A549 treated with RU486 at 1 μM for 4 hours (cell line): Measurements from ENCODE around the gene ROMO1. TPM values are rescaled to one million over a fixed set of nuclear protein-coding genes. Genes with fewer than 3 reads are reported as not detected.

Experiments
- total RNA-seq: library from RNA; stranded (reverse); fragments of 200-300 nt; extraction: Qiagen RNA extraction; gene quantifications from 5 replicates; pipeline ENCODE4 v1.2.3, GENCODE V29; 2022; ENCODE audit warnings: low read depth

ROMO1 gene
- total RNA-seq, result 307 to 374 TPM (median 332 TPM) in 5 replicates

DNA sequence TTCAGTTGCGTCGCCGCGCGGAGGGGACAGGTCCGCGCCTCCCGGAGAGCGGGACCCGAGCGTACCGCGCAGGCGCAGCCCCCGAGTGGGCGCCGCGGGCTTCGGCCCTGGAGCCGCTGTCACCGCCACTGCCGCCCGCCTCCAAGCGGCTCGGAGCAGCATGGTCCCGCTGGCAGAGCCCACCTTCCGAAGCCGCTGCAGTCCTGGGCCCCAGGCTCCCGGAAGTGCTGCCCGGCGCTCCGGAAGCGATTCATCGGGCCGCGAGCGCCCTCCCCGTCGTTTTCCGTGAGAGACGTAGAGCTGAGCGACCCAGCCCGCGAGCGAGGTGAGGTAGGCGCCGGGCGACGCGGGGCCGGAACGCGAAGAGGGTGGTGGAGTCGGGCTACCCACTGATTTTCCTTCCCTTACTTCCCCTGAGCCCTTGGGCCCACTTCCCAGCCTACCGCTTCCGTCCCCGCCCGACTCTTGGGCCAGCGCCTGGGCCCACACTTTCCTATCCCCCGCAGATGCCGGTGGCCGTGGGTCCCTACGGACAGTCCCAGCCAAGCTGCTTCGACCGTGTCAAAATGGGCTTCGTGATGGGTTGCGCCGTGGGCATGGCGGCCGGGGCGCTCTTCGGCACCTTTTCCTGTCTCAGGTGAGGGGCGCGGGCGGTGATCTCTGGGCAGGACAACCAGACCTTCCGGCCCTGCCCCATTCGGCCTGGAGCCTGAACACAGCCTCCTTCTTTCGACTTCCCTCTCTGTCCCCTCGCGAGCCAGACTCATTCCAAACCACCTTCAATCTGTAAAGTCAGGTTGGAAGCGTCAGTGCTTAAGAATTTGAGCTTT lies at the start of gene ROMO1, which contains the start of gene NFS1:
TSS of gene ROMO1 (plus strand) at position 279 of the 830 bp plus-strand sequence. CDS start at position 507, 228 bp downstream.
TSS of gene NFS1 (minus strand) at position 226 of the 830 bp plus-strand sequence. CDS start at position 162, 64 bp downstream.

DNA sequence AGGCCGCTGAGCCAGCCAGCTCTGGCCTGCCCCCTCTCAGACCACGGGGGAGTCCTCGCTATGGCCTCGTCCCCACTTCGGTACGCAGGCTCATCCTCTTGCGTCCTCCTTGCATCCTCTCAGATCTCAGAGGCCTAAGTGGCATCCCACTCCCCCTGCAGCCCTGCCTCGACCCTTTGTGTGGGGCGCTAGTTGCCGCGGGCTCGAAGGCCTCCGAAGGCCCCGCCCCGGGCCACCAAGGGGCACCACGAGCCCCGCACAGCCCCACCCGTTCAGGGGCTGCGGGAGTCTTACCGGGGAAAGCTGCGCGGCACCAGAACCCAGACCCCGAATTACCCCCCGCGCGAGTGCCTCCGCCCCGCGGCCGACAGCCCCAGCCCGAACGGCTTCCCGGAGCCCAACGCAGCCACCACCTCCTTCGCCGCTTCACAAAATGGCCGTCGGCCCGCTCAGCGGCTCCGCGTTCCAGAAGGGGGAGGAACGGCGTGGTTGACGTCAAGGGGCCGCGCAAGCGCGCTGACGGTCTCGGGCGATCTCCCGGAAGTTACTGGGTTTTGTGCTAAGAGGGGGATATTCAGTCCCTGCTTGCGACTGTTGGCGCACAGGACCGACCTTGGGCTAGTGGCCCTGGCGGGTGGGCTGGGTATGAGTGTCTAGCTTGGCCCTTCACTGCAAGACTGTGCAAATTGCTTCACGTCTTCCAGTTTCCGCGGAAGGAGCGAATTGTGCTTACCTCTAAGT lies 34.6 kb upstream of the ROMO1 start, which contains the start of the genes CPNE1 and RBM12:
TSS of gene CPNE1 (minus strand) at position 435 of the 741 bp plus-strand sequence. CDS start 31,977 bp downstream, outside the sequence.
TSS of gene RBM12 (minus strand) at position 435 of the 741 bp plus-strand sequence. CDS start 9,578 bp downstream, outside the sequence.

DNA sequence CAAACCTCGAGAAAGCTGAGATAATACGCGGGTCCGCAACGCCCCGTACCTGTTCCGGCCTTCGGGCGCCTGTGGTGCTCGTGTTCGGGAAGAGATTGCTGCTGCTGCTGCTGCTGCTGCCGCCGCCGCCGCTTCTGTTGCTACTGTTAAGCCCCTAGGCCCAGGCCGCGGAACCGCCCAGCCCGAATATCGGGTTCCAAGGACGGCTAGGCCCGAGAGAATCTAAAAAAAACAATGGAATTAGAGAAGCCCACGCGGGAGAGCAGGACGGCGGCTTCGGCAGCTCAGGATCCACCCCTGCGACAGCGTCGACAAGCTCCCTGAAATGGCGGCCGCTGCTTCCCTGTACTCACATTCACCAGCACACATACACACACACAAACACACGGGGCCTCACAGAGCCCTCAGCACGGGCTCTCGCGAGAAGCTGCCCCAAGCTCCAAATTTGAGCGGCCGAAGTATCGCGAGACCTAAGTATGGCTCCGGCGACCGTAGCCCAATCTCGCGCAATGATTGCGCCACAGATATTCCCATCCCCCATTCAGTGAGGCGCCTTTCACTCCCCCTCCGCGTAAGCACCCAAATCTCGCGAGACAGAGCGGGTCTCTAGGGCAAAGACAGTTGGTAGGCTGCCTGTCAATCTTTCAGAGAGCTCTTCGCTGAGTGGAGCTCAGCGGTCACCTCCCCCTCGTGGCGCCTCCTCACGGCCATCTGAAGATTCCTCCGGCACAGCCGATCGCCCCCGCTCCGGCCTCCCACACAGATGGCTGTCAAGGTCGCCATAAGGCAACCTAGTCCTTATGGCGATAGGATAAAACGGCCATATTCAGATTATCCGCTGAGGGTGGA lies 42.9 kb downstream of the ROMO1 start, which contains the start of gene RBM39:
TSS of gene RBM39 (minus strand) at position 369 of the 849 bp plus-strand sequence. CDS start 1,386 bp downstream, outside the sequence.

Other genes with a start within 250 kb of the ROMO1 start
- gene CEP250, start 243.8 kb upstream of the ROMO1 start, total RNA-seq, result 21.8 to 25.4 TPM (median 23.2 TPM) in 5 replicates
- gene C20orf173, start 169.8 kb upstream of the ROMO1 start, total RNA-seq, result not detected in 5 replicates
- 215 to 255 TPM (median 242 TPM) in 5 replicates for gene ERGIC3, start 157.3 kb upstream of the ROMO1 start, total RNA-seq
- 3.6 to 6.0 TPM (median 4.5 TPM) in 5 replicates for gene SPAG4, start 83.6 kb upstream of the ROMO1 start, total RNA-seq
- 161 to 226 TPM (median 210 TPM) in 5 replicates for gene CPNE1, start 34.5 kb upstream of the ROMO1 start, total RNA-seq
- 71.1 to 88.6 TPM (median 84.2 TPM) in 5 replicates for gene RBM12, start 34.5 kb upstream of the ROMO1 start, total RNA-seq
- gene NFS1, start 53 bp upstream of the ROMO1 start, total RNA-seq, result 27.9 to 38.0 TPM (median 32.2 TPM) in 5 replicates
- gene RBM39, start 42.9 kb downstream of the ROMO1 start, total RNA-seq, result 162 to 210 TPM (median 176 TPM) in 5 replicates
- gene PHF20, start 72.6 kb downstream of the ROMO1 start, total RNA-seq, result 23.4 to 29.2 TPM (median 24.9 TPM) in 5 replicates